Bronchial epithelial cell (primary cell): ENCODE results near the gene HNRNPU. TPM values are rescaled to one million over a fixed set of nuclear protein-coding genes. Genes with fewer than 3 reads are reported as not detected.

ENCODE experiments used
- DNase-seq: peaks from one replicate; pipeline ENCODE4 v3.0.0-alpha.2; 2010; ENCODE audit warnings: low read depth
- FAIRE-seq: peaks from 2 replicates; lab custom pipeline; 2011; peaks lifted over from hg19 to GRCh38; lab: Jason Lieb, UNC
- H3K27me3 ChIP-seq: 2 replicates; pipeline ENCODE4 v1.5.1; 2011; ENCODE audit warnings: low read length; ENCODE audit not compliant: control insufficient read depth, insufficient read depth
- H3K36me3 ChIP-seq: 2 replicates; pipeline ENCODE4 v1.5.1; 2011; ENCODE audit warnings: low read length; ENCODE audit not compliant: control insufficient read depth, insufficient read depth
- H3K4me3 ChIP-seq: 2 replicates; pipeline ENCODE4 v1.5.1; 2011; ENCODE audit warnings: mild to moderate bottlenecking, low read depth, low read length, control low read depth
- total RNA-seq: library from RNA; depleted of rRNA; stranded (reverse); fragments of >200 nt; gene quantifications from 2 replicates; pipeline ENCODE4 v1.2.1, GENCODE V29; 2014
- TF ChIP-seq, protein P1 (sequence below): IDR thresholded peaks from 2 replicates; pipeline ENCODE4 v1.5.1; 2011; ENCODE audit warnings: mild to moderate bottlenecking, moderate library complexity, low read length, control low read depth, inconsistent platforms; ENCODE audit not compliant: insufficient read depth, severe bottlenecking

HNRNPU gene
- total RNA-seq = 259 and 495 TPM in 2 replicates

DNA sequence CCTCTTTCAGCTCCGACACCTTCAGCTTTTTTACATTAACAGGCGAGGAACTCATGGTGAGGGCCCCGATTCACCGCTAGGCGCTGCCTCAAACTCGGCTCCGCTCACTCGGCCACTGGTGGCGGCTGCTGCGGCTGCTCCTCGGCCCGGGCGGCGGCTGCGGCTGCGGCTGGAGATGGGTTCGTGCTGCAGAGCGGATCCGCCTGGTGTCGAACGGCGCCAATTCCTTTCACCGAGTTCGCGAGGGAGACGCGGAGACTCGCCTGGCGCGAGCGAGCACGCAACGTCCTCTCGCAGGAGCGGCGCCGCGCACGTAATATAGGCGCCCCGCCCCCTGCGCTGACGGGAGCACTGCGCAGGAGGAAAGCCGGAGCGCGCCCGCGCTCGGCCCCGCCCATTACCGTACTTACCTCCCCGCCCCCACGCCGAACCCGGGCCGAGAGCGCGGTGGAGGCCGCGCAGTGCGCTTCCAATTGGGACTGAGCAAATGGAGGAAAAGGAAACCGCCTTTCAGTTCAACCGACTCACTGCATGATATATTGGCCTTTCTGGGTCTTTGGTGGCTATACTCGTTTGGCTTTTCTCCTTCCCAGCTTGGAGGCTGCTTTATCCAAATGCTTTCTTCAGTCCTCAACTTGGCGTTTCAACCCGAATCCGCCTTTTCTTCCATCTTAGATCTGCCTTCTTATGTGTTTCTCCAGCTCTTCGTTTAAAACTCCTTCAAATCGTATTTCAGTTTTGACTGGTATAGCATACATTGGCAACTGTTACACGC lies at the start of gene HNRNPU:
HNRNPU (minus strand) TSS at position 291 of the 775 bp plus-strand sequence; CDS start at position 55, 236 bp downstream.
- Histone ChIP-seq H3K4me3 (peak within 1 kb of the TSS; percentile 99), H3K27me3 (no peaks in the 10 kb centered on the region), H3K36me3 (peaks cover 12% of the 10 kb centered on the region)
- FAIRE-seq (no peak), DNase-seq (peak; percentile 87)
- TF ChIP-seq, protein P1, sequence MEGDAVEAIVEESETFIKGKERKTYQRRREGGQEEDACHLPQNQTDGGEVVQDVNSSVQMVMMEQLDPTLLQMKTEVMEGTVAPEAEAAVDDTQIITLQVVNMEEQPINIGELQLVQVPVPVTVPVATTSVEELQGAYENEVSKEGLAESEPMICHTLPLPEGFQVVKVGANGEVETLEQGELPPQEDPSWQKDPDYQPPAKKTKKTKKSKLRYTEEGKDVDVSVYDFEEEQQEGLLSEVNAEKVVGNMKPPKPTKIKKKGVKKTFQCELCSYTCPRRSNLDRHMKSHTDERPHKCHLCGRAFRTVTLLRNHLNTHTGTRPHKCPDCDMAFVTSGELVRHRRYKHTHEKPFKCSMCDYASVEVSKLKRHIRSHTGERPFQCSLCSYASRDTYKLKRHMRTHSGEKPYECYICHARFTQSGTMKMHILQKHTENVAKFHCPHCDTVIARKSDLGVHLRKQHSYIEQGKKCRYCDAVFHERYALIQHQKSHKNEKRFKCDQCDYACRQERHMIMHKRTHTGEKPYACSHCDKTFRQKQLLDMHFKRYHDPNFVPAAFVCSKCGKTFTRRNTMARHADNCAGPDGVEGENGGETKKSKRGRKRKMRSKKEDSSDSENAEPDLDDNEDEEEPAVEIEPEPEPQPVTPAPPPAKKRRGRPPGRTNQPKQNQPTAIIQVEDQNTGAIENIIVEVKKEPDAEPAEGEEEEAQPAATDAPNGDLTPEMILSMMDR = peak; percentile 54

GRCh38 chr1:244913806-244914205 lies 49.5 kb upstream of the HNRNPU start:
- FAIRE-seq = no peak
- TF ChIP-seq, protein P1 = no peak

GRCh38 chr1:244904119-244904518 lies 39.8 kb upstream of the HNRNPU start:
- TF ChIP-seq, protein P1 = no peak
- Histone ChIP-seq H3K4me3 (no peak overlapping the region), H3K27me3 (no peaks in the 10 kb centered on the region), H3K36me3 (no peaks in the 10 kb centered on the region)
- no peak for DNase-seq
- no peak for FAIRE-seq

More at GRCh38 chr1:244913806-244914205, 49.5 kb upstream of the HNRNPU start:
- DNase-seq = no peak
- H3K36me3 ChIP-seq = no peaks in the 10 kb centered on the region
- H3K4me3 ChIP-seq = no peak overlapping the region
- no peaks in the 10 kb centered on the region for H3K27me3 ChIP-seq

GRCh38 chr1:244901400-244902015 lies 37.2 kb upstream of the HNRNPU start:
- Histone ChIP-seq H3K27me3 (no peaks in the 10 kb centered on the region), H3K36me3 (no peaks in the 10 kb centered on the region), H3K4me3 (no peak overlapping the region)
- DNase-seq (no peak), FAIRE-seq (no peak)
- TF ChIP-seq, protein P1 = no peak

- FAIRE-seq (no peak), DNase-seq (no peak)
- H3K4me3 ChIP-seq = no peak overlapping the region
- TF ChIP-seq, protein P1 = no peak
- H3K36me3 ChIP-seq = no peaks in the 10 kb centered on the region
- no peaks in the 10 kb centered on the region for H3K27me3 ChIP-seq
These were observed 33.3 kb upstream of the HNRNPU start for GRCh38 chr1:244897476-244898254.
